Daoy (cell line): ENCODE results near the gene ADD1. TPM values are rescaled to one million over a fixed set of nuclear protein-coding genes. Genes with fewer than 3 reads are reported as not detected.

ENCODE experiments used
- DNase-seq: peaks from one replicate; pipeline ENCODE4 v3.0.0-alpha.2; 2015; ENCODE audit warnings: low read depth
- total RNA-seq: library from RNA; depleted of rRNA; stranded (reverse); fragments of >200 nt; shearing (Covaris generic); gene quantifications from 2 replicates; pipeline ENCODE4 v1.2.3, GENCODE V29; 2014; rRNA removed

Gene ADD1, protein sequence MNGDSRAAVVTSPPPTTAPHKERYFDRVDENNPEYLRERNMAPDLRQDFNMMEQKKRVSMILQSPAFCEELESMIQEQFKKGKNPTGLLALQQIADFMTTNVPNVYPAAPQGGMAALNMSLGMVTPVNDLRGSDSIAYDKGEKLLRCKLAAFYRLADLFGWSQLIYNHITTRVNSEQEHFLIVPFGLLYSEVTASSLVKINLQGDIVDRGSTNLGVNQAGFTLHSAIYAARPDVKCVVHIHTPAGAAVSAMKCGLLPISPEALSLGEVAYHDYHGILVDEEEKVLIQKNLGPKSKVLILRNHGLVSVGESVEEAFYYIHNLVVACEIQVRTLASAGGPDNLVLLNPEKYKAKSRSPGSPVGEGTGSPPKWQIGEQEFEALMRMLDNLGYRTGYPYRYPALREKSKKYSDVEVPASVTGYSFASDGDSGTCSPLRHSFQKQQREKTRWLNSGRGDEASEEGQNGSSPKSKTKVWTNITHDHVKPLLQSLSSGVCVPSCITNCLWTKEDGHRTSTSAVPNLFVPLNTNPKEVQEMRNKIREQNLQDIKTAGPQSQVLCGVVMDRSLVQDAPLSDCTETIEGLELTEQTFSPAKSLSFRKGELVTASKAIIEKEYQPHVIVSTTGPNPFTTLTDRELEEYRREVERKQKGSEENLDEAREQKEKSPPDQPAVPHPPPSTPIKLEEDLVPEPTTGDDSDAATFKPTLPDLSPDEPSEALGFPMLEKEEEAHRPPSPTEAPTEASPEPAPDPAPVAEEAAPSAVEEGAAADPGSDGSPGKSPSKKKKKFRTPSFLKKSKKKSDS
- 101 and 111 TPM in 2 replicates for total RNA-seq

DNA sequence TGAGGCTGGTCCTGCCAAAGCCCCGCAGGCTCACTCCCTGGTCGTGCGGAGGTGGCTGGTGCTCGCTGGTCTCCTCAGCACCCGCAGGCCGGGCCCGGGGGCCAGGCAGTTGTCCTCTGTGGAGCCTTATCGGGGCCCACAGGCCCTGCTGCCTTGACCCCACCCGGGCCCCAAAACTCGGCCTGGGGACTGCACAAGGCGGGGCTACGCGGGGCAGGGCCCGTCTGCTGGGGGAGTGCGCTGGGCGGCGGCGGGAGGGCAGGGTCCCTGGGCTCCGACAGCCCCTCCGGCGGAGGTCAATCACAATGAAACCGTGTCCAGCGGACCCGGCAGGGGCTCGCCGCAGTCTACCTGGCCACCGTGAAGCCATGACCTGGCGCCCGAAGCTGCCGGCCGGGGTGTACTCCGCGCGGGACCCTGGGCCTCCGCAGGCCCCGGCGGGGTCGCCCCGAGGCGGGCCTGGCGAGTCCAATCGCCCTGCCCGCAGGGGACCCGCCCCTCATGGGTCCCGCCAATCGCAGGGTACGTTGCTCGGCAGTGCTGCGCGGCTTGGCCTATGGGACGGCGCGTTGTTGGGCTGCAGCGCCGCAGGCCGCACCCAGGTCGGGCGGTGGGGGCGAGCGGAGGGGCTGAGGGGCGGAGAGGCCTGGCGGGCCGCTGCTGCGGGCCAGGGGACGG lies at the start of gene ADD1:
Gene ADD1, plus strand, starts transcription at position 582 of the 678 bp plus-strand sequence. CDS start 32,072 bp downstream, outside the sequence.
- DNase-seq: peak; percentile 95

DNA sequence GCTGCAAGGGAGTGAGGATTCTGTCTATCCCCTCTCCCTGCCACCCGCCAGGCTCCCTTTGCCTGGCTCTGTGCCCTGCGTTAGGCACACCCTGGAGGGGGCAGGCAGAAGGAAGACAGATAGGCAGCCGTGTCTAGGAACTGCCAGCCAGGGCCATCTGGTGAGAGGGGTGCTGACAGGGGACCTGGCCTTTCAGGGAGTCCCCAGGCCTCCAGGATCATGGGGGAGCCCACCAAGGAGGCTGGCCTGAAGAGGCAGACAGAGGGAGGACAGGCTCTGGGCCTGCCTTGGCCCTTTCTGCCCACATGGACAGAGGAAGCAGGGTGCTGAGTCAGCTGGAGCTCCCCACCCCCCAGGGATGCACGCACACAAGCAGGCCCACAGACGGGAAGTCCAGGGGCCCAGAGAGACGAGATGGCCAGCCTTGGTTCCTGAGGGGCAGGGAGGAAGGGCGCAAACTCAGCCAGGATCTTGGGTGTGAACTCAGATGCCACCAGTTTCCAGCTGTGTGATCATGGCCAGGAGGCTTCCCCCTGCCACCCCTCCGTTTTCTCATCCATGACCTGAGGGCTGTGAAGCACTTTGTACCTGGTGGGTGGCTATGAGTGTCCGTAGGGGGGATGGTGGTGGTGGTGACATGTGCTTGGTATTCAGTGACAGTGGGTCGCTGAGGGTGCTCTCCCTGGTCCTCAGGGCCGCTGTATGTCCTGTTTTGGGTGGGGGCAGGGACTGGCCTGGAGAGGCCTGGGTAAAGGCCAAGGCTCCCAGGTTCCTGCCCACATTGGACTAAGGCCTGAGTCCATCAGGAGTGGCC lies 49.0 kb upstream of the ADD1 start:
- peak; percentile 74 for DNase-seq

DNA sequence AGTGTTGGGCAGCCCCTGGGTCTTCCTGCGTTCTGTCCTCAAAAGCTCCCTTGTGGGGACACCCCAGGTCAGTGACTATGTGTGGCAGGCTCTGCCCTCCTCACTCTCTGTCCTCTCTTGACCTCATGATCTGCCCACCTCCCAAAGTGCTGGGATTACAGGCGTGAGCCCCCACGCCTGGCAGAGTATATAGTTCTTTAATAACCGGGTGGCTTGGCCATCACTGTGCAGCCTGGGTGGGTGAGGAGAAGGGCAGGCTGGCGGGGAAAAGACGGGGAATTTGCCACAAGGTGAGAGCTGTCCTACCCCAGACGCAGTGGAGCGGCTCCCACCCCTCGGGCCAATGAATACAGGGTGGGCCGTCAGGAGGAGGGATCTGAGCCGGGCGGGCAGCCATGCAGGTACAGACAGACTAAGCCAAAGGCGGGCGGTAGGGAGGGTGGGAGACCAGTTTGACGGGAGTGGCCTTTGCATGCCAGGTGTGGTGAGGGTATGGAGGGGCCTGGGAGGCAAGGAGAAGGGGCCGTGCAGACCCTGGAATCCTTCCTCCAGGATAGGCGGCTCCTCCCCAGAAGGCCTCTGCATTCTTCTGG lies 48.2 kb upstream of the ADD1 start:
- no peak for DNase-seq

DNA sequence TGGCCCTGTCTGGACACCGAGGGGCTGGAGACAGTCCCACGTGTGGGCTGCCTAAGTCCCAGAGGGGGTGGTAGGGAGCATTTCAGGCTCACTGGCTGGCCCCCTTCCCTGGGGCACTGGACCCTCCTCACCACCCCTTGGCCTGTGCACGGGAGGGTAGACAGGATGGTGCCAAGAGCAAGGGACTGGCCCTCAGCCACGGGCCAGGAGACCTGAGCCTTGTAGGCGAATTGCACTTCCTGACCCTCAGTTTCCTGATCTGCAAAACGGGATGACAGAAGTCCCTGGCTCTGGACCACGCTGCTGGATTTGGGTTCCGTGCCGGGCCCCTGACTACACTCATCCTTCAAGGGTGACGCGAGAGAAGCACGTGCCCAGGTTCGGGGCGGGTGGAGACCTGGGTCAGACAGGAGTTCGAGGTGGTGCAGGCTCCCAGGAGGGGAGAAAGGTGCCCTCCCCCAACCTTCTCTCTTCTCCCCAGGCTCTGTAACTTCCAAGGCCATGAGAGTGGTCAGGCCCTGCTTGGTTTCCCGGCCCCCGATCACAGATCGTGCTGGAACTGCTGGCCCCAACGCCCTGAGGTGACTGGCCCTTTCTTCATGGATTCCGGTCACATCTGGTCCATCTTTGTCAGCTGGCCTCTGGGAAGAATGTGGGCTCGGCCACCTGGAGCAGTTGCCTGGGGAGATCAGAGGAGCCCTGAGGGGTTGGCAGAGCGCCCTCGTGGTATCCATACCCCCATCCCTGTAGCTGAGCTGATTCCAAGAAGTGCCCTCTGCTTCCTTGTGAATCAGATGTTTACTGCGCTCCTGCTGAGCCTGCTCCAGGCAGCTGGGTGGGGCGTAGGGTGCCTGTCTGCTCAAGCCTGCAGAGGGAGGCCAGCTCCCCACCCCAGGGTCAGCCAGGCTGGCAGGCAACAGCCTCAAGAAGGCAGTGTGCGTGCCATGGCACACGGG lies 47.5 kb upstream of the ADD1 start:
- peak; percentile 82 for DNase-seq

DNA sequence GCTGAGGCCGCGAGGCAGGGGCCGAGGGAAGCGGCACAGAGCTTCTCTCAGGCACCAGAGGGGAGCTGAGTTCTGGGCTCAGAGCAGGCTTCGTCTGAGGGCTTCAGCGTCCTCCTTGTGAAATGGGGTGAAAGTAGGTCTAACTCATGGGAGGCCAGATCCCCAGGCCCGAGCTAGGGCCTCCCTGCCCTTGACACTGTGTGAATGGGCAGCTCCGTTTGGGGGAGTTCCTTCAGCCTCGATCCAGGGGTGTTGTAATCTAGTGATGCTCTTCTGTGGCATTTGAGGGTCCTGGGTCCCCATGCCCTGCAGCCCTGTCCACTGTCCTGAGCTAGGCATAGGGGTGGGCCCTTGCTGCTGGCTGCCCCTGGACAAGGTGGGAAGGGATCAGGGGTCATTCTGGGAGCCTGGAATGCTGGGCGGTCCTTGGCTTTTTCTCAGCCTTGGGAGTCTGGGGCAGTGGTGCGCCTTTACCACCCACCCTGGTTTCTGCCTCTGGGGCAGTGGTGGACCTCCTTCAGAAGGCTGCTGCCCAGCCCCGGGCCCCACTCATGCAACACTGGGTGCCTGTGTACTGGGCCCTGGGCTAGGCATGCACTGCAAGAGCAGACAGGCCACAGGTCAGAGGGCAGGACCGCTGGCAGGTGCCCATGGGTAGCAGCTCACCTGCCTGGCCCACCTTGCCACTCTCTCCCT lies 46.6 kb upstream of the ADD1 start:
- DNase-seq: no peak

DNA sequence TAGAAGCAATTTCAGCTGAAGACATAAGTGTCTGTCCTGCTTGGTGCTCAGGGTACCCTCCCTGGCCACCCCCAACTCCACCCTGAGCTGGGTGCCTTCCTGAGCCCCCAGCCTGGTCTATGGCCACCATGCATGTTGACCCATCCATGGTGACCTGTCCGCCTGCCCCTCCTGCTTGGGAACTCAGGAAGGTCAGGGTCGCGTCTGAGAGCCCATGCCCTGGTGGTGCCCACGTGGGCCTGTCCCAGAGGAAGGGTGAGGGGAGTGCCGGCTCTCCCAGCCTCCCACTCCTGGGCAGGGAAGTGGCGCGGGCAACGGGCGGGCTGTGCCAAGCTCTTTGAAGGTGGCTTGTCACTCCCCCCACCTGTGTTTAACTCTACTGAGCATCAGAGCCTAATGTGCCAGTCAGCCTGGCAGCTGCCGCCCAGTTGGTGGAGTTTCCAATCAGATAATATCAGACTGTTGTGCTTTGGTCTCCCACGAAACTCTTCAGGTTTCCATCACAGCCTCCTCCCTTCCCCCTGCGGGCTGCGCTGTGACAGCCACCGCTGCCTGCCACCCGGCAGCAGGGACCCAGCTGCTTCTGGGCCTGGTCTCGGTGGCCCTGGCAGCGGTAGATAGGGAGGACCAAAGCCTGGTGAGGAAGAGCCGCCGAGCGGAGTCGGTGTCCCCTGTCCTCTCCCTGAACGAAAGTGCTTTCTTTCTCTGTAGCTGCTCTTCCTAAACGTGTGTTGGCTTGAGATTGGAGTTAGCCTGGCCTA lies 45.9 kb upstream of the ADD1 start:
- DNase-seq: no peak

DNA sequence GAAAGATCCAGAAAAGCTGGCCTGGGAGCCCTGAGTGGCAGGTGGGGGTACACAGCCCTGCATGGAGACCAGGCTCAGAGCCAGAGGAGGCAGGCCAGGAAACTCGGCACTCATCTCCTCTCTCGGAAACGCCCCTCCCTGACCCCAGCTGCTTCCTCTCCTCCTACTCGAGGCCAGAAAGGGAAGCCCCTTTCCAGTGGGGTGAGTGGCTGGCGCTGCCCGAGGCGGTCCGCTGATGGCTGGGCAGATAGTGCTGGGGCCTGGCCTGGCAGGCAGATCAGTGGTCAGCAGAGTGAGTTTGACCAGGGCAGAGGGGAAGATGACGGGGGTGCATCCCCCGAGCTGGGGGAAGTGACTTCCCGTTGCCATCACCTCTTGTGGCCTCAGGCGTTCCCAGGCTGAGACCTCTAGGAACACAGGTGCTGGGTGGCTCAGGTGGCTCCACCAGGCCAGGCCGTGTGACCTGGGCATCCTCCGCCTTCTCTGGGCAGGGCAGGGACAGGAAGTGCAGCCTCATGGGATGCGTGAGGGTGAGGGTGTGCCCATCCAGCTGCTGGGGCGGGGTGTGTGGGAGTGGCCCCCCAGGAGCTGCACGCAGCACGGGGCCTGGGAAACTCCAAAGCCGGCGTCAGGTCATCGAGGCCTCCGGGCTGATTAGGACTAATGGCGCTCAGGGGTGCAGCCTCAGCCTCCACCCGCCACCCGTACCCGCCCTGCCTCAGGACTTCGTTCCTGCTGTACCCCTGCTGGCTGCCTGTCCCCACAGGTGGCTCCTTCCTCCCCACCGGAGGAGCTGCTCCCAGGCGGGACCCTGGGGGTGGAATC lies 45.0 kb upstream of the ADD1 start:
- DNase-seq: peak; percentile 68

DNA sequence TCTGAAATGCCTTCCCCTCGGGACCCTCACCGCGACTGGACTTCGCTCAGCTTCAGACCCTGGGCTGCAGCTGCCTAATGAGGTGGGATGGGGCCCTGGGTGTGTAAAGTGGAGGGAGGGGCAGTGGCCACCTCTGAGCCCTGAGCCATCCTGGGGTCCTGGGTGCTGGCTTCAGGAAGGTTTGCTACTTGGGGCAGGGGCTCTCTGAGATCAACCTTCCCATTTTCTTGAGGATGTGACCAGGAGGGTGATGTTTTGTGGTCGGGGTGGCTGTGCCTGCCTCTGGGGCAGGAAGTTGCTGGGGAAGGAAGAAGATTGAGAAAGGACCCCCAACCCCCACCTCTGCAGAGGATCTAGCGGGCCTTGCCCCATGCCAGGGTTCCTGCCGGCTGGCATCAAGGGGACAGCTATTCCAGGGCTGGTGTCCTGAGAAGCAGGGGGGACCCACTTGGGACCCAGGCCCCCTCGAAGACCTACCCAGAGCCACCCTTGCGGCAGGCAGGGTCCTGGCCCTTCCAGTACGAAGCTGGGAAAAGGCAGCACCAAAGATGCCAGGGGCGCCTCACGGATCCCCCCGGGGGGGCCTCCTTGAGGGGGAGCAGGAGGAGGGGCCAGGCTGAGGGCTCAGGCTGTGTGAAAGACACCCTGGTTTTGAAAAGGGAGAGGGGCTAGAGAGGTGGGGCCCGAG lies 44.3 kb upstream of the ADD1 start:
- DNase-seq: no peak

DNA sequence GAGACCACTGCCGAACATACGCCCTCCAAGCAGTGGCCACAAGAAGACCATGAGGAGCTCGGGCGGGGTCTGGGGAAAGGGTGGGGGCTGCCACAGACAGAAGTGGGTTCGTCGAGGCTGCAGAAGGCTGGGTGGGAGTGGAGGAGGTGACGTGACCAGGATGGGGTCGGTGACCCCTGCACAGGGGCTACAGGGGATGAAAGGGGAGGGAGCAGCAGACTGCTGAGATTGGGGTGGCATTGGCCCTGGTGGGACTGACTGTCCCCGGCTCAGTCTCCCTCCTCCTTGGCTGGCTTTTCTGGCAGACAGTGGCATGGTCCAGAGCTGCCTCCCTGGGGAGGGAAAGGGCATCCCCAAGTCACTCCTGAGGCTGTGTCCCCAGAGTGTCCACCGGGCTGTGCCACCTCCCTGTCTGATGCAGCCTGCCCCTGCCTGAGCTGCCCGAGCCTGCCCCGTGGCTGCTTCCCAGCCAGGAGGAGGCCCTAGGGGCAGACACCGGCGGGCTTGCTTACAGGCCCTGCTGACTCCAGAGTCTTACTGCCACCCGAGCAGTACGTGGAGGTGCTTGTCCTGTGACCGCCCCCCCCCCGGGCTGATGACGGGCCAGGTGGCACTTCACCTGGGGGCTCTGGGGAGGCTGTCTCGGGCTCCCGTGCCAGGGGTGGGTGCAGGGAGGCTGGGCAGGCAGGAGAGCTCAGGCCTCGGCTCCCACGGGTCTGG lies 43.5 kb upstream of the ADD1 start:
- peak; percentile 15 for DNase-seq

DNA sequence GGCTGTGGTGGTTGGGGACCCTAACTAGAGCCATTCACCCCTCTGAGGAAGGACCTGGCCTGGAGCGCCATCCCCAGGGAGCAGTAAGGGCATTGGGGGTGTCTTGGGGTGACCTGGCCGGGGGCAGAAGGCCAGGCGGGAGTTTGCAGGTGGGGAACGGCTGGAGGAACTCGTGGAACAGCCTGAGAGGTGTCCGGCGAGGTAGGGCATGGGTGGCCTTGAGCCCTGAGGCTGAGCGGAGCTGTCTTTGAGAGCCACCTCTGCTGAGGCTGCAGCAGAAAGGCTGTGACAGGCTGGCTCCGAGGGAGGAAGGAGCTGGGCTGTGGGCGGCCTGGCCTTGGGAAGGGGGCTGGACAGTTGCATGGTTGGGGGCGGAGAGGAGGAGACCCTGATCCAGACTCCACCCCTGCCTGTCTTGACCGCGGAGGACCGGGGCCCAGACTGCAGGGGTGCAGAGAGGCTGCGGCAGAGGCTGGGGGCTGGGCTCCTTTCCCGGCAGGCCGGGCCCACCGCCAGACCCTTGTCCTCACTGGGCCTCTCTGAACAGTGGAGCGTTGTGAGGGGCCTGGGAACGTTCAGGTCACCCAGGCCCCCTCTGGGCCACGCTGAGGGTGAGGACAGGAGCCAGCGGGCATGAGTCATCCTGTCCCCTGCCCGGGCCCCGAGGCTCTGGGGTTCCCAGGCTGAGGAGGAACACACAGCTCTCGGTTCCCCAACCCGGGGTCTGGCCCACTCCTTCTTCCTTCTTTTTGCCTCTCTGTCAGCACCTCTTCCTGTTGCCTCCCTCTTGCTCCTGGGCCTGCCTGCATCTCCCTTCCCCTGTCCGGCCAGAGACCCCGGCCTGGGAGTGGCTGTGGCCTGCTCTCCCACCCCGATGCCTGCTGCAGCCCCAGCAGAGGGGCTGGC lies 42.7 kb upstream of the ADD1 start:
- DNase-seq: peak; percentile 67

DNA sequence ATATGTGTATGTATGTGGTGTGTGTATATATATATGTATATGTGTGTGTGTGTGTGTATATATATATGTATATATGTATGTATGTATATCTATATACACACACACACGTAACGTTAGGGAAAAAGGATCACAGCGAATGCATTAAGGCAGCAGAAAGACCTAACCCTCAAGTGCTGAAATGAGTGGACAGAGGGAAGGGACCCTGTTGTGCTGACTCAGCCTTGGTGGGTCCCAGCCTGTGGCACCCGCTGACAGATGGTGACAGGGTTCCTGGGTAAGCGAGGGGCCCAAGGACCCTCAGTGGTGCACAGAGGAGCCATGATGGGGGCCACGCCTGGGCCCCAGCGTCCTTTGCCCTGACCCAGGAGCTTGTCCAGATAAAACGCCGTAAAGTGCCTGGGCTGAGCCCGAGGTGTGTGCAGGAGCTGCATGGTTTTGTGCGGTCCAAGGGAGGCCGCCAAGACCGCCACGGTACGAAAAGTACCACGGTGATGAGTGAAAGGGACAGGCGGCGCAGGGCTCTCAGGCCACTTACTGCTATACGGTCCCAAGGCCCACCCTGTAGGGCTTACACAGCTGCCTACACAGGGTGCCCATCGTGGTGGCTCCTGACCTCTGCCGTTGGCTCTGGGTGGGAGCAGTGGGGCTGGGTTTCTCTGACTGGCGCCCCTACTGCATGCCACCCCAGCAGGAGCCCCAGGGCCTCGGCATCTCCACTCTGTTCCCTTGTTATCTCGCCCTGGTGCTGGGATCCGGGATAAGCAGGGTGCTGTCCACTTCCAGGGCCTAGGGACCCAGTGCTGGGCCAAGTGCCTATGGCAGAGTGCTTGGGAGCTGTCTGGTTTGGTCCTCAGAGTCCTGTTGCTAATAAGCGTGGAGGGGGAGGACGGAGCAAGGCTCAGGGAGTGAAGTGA lies 40.8 kb upstream of the ADD1 start:
- DNase-seq: no peak

DNA sequence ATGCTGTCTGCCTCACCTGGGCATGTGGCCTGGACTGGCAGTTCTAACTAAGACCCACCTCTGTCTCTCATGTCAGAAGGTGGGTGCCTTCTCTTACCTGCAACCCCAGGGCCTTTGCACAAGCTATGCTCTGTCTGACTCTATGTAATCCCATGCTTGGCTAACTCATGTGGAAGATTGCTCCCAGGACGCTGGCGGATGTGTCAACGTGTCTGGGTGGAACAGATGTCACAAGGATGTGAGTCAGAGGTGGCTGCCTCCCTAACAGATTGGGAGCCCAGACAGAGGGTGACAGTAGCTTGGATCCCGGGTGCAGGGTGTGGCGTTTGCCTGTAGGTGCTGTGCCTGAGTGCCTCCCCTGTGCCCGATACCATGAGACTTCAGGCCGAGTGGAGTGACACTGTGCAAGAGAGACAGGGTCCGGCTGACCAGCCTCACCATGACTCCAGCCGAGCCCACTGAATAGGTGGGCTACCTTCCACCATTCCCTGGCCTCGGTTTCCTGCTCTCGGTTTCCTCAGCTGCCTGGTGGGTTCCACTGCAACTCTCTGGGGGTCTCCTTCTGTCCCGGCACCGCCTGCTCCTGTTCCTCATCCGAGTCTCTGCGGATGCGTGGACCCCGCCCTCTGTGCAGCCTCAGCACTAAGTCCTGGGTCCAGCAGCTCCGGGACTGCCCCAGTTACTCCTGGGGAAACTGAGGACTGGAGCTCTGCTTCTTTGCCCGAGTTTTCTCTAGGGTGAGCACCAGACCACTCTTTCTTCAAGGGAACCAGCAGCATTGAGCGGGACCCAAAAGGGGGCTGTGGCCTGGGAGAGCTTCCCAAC lies 39.8 kb upstream of the ADD1 start:
- no peak for DNase-seq

DNA sequence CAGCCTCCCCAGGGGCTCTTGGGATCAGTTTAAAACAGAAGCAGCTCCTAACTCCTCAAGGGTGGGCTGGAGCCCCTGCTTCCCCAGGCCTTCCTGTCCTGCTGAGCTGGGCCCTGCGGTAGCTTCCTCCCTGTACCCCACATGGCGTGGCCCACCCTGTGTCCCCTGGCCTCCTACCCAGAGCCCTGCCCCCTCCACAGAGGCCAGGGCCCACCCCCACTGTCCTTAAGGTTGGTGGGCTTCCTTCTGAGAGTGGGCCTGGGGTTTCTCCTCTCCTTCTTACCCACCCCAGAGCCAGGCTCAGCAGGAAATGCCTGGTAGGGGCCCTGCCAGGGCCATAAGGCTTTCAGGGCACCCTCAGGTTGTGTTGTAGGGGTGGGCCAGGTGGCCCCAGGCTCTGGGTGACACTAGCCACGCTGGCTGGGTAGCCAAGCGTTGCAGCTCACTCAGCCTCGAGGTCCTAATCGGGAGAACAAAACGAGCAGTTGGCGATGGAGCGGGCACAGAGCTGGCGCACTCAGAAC lies 39.1 kb upstream of the ADD1 start:
- no peak for DNase-seq
